CD4-positive, CD25-positive, alpha-beta regulatory T cell (primary cell): ENCODE measurements around the gene RECK. TPM values are rescaled to one million over a fixed set of nuclear protein-coding genes. Genes with fewer than 3 reads are reported as not detected.
"Not testable (repeated sequence)": the region's sequence is repeated elsewhere in the genome, so short reads cannot be mapped to it uniquely, and the experiment has no call there.

Experiments used
- ATAC-seq, 2 donors: fragments of 150-1000 bp; cut with Tn5 transposase; one replicate each; pipeline ENCODE4 v1.10.0; 2021; ENCODE audit warnings: low read depth in 2 of 2, moderate number of reproducible peaks in 2 of 2, moderate library complexity in 1 of 2
- DNase-seq, 3 donors: peaks; one replicate each; pipeline versions ENCODE4 v3.0.0 to v3.0.0-alpha.2; 2012 to 2022; ENCODE audit warnings: mixed read lengths in 1 of 3
- H3K27ac ChIP-seq: one replicate; pipeline ENCODE4 v1.7.0; 2013; ENCODE audit warnings: mild to moderate bottlenecking, low read length; ENCODE audit not compliant: insufficient read depth, poor library complexity, severe bottlenecking
- H3K27me3 ChIP-seq: one replicate; pipeline ENCODE4 v1.7.0; 2013; ENCODE audit warnings: low read length; ENCODE audit not compliant: control insufficient read depth, insufficient read depth
- H3K36me3 ChIP-seq: one replicate; pipeline ENCODE4 v1.7.0; 2013; ENCODE audit warnings: mild to moderate bottlenecking, low read length, moderate library complexity; ENCODE audit not compliant: control insufficient read depth, insufficient read depth
- H3K4me1 ChIP-seq: 2 replicates; pipeline ENCODE4 v1.7.0; 2013; ENCODE audit warnings: mild to moderate bottlenecking, low read length; ENCODE audit not compliant: insufficient read depth, control insufficient read depth, poor library complexity, severe bottlenecking
- H3K4me3 ChIP-seq: one replicate; pipeline ENCODE4 v1.7.0; 2013; ENCODE audit warnings: low read depth, mild to moderate bottlenecking, low read length, moderate library complexity
- H3K9me3 ChIP-seq, 2 experiments: 1 replicate in 1 of 2; 2 replicates in 1 of 2; pipeline ENCODE4 v1.7.0; 2013; ENCODE audit warnings: low read length in 2 of 2, mild to moderate bottlenecking in 1 of 2, moderate library complexity in 1 of 2; ENCODE audit not compliant: control insufficient read depth in 2 of 2
- H3K27ac Mint-ChIP-seq, 3 donors: one replicate each; pipeline ENCODE4 v1.8.0; 2020 to 2022; ENCODE audit warnings: mild to moderate bottlenecking in 3 of 3, mixed read lengths in 3 of 3, moderate library complexity in 2 of 3
- H3K27me3 Mint-ChIP-seq: one replicate; pipeline ENCODE4 v1.8.0; 2022; ENCODE audit warnings: mild to moderate bottlenecking, mixed read lengths
- H3K36me3 Mint-ChIP-seq: one replicate; pipeline ENCODE4 v1.8.0; 2020; ENCODE audit warnings: mixed read lengths
- H3K4me1 Mint-ChIP-seq, 4 donors: one replicate each; pipeline ENCODE4 v1.8.0; 2020 to 2022; ENCODE audit warnings: mixed read lengths in 4 of 4, mild to moderate bottlenecking in 1 of 4
- H3K4me3 Mint-ChIP-seq, 4 donors: one replicate each; pipeline ENCODE4 v1.8.0; 2020 to 2022; ENCODE audit warnings: mild to moderate bottlenecking in 4 of 4, mixed read lengths in 4 of 4, moderate library complexity in 3 of 4
- H3K9me3 Mint-ChIP-seq, 7 donors: one replicate each; pipeline ENCODE4 v1.8.0; 2020 to 2022; ENCODE audit warnings: mixed read lengths in 7 of 7, mild to moderate bottlenecking in 3 of 7, moderate library complexity in 2 of 7
- polyA plus RNA-seq, 4 donors: library from polyadenylated mRNA; unstranded; fragments of 300-500 nt; fragmentation: Illumina TruSeq; gene quantifications; one replicate each; pipeline ENCODE4 v1.2.3, GENCODE V29; 2021
- total RNA-seq: library from RNA; stranded (reverse); gene quantifications from one replicate; pipeline ENCODE4 v1.2.3, GENCODE V29; 2022

The RECK gene, protein sequence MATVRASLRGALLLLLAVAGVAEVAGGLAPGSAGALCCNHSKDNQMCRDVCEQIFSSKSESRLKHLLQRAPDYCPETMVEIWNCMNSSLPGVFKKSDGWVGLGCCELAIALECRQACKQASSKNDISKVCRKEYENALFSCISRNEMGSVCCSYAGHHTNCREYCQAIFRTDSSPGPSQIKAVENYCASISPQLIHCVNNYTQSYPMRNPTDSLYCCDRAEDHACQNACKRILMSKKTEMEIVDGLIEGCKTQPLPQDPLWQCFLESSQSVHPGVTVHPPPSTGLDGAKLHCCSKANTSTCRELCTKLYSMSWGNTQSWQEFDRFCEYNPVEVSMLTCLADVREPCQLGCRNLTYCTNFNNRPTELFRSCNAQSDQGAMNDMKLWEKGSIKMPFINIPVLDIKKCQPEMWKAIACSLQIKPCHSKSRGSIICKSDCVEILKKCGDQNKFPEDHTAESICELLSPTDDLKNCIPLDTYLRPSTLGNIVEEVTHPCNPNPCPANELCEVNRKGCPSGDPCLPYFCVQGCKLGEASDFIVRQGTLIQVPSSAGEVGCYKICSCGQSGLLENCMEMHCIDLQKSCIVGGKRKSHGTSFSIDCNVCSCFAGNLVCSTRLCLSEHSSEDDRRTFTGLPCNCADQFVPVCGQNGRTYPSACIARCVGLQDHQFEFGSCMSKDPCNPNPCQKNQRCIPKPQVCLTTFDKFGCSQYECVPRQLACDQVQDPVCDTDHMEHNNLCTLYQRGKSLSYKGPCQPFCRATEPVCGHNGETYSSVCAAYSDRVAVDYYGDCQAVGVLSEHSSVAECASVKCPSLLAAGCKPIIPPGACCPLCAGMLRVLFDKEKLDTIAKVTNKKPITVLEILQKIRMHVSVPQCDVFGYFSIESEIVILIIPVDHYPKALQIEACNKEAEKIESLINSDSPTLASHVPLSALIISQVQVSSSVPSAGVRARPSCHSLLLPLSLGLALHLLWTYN
- total RNA-seq (6.5 TPM), polyA plus RNA-seq (10 to 100 TPM in 2 of 4 donors, 1 to 10 TPM in 2; 5.5 to 12.6 (median 8.7) TPM)

GRCh38 chr9:36036780-36037548, at the start of gene RECK:
Gene RECK (plus strand): TSS chr9:36036913. CDS start chr9:36036999, 86 bp downstream.
- H3K4me3 Mint-ChIP-seq, result peak within 1 kb of the TSS; percentile 84 to 97 (median 92)
- H3K4me1 Mint-ChIP-seq, result peaks cover 28 to 45% (median 36%) of the 10 kb centered on the region in 4 donors

DNA sequence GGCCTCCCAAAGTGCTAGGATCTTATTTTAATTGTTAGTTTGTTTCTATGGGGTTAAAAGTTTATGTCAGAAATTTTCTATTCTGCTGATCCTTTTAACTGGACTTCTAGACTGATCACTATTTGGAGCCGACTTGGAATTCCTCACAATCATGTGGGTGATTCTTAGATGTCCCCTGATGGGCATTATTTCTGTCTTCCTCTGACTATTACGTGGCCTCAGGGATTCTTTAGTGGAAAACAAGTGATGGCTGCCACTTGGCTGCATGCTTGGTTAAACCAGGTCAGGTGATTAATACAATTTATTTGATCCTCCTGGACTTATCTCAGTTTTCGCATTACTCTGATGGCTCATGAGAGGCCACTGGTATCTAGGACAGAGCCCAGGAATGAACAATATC, 46.6 kb upstream of the RECK start:
- H3K36me3 Mint-ChIP-seq, result no peaks in the 10 kb centered on the region
- H3K4me3 Mint-ChIP-seq, result no peak overlapping the region

More at GRCh38 chr9:36036780-36037548, at the start of gene RECK:
- Mint-ChIP-seq H3K9me3 (peaks cover 0 to 1% (median 0%) of the 10 kb centered on the region in 7 donors), H3K36me3 (no peaks in the 10 kb centered on the region), H3K27me3 (peaks cover 26% of the 10 kb centered on the region), H3K27ac (peak within 1 kb of the TSS; percentile 67 to 100 (median 79))
- DNase-seq (peak; percentile 79 to 81 (median 80)), ATAC-seq (peak; percentile 88 to 91)
- H3K4me3 ChIP-seq, result peak within 1 kb of the TSS; percentile 87
- H3K9me3 ChIP-seq, result no peaks in the 10 kb centered on the region
- no peak within 1 kb of the TSS for H3K27ac ChIP-seq
- no peaks in the 10 kb centered on the region for H3K36me3 ChIP-seq
- peaks cover 3% of the 10 kb centered on the region for H3K27me3 ChIP-seq
- H3K4me1 ChIP-seq, result peaks cover 29% of the 10 kb centered on the region

DNA sequence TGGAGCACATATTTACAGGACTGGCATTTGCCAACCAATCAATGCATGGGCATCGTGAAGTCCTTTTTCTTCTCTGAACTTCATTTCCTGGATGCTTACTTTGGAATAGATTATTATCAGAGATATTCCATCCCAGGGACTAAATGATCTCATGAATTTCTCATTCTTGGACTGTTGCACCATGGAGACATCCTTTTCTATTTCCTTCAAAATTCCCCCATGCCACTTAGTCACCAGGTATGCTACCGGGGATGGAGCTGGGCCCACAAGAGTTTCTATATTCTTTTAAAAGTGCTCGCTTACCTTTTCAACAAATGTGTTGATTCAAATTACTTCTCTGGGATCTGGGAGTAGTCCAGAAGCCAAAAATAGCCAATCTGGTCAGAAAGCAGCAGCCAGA, 43.6 kb upstream of the RECK start:
- H3K27me3 Mint-ChIP-seq, result peaks cover 48% of the 10 kb centered on the region
- not testable (repeated sequence) for H3K9me3 ChIP-seq, H3K36me3 Mint-ChIP-seq, H3K4me3 Mint-ChIP-seq, H3K4me1 Mint-ChIP-seq, H3K9me3 Mint-ChIP-seq, H3K4me3 ChIP-seq, H3K36me3 ChIP-seq, H3K27ac ChIP-seq, ATAC-seq, H3K4me1 ChIP-seq, H3K27ac Mint-ChIP-seq, DNase-seq
- peaks cover 13% of the 10 kb centered on the region for H3K27me3 ChIP-seq

More for the DNA sequence above, 46.6 kb upstream of the RECK start:
- H3K9me3 Mint-ChIP-seq, result peaks cover 0 to 1% (median 0%) of the 10 kb centered on the region in 7 donors
- H3K27me3 ChIP-seq, result peaks cover 13% of the 10 kb centered on the region
- no peaks in the 10 kb centered on the region for H3K9me3 ChIP-seq
- H3K27ac ChIP-seq, result no peak overlapping the region
- H3K36me3 ChIP-seq, result no peaks in the 10 kb centered on the region
- H3K4me1 ChIP-seq, result no peaks in the 10 kb centered on the region
- peaks cover 39% of the 10 kb centered on the region for H3K27me3 Mint-ChIP-seq
- H3K4me3 ChIP-seq, result no peak overlapping the region
- no peak overlapping the region for H3K27ac Mint-ChIP-seq
- DNase-seq (no peak), ATAC-seq (no peak)
- no peaks in the 10 kb centered on the region for H3K4me1 Mint-ChIP-seq

GRCh38 chr9:35993976-35994720, 42.6 kb upstream of the RECK start:
- Mint-ChIP-seq H3K4me1 (no peaks in the 10 kb centered on the region), H3K4me3 (no peak overlapping the region), H3K27ac (no peak overlapping the region), H3K9me3 (peaks cover 0 to 14% (median 1%) of the 10 kb centered on the region in 7 donors), H3K27me3 (peaks cover 45% of the 10 kb centered on the region), H3K36me3 (no peaks in the 10 kb centered on the region)
- H3K27me3 ChIP-seq, result peaks cover 14% of the 10 kb centered on the region
- H3K36me3 ChIP-seq, result peaks cover 2% of the 10 kb centered on the region
- no peak overlapping the region for H3K27ac ChIP-seq
- ATAC-seq (no peak), DNase-seq (no peak)
- H3K9me3 ChIP-seq, result peaks cover 10 to 11% of the 10 kb centered on the region in 2 experiments
- no peak overlapping the region for H3K4me3 ChIP-seq
- H3K4me1 ChIP-seq, result no peaks in the 10 kb centered on the region

GRCh38 chr9:35994959-35995358, 41.8 kb upstream of the RECK start:
- no peak overlapping the region for H3K27ac ChIP-seq
- no peak overlapping the region for H3K4me3 ChIP-seq
- no peak for ATAC-seq
- Mint-ChIP-seq H3K4me1 (no peaks in the 10 kb centered on the region), H3K36me3 (no peaks in the 10 kb centered on the region), H3K27me3 (peaks cover 45% of the 10 kb centered on the region), H3K4me3 (no peak overlapping the region), H3K27ac (no peak overlapping the region), H3K9me3 (peaks cover 0 to 14% (median 3%) of the 10 kb centered on the region in 7 donors)
- H3K4me1 ChIP-seq, result no peaks in the 10 kb centered on the region
- H3K27me3 ChIP-seq, result peaks cover 14% of the 10 kb centered on the region
- DNase-seq, result no peak
- peaks cover 10 to 11% of the 10 kb centered on the region in 2 experiments for H3K9me3 ChIP-seq
- H3K36me3 ChIP-seq, result peaks cover 2% of the 10 kb centered on the region

GRCh38 chr9:35996358-35996970, 40.2 kb upstream of the RECK start:
- Histone ChIP-seq H3K4me3 (no peak overlapping the region), H3K4me1 (no peaks in the 10 kb centered on the region), H3K36me3 (peaks cover 2% of the 10 kb centered on the region), H3K9me3 (peaks cover 10 to 11% of the 10 kb centered on the region in 2 experiments), H3K27ac (no peak overlapping the region), H3K27me3 (peaks cover 14% of the 10 kb centered on the region)
- ATAC-seq (no peak), DNase-seq (no peak)
- Mint-ChIP-seq H3K4me3 (peak overlapping the region in 1 of 4 donors; percentile 73), H3K9me3 (peaks cover 0 to 14% (median 3%) of the 10 kb centered on the region in 7 donors), H3K36me3 (no peaks in the 10 kb centered on the region), H3K27ac (no peak overlapping the region), H3K27me3 (peaks cover 57% of the 10 kb centered on the region), H3K4me1 (no peaks in the 10 kb centered on the region)
